ENCODE data around the gene CLDN2.

DNA sequence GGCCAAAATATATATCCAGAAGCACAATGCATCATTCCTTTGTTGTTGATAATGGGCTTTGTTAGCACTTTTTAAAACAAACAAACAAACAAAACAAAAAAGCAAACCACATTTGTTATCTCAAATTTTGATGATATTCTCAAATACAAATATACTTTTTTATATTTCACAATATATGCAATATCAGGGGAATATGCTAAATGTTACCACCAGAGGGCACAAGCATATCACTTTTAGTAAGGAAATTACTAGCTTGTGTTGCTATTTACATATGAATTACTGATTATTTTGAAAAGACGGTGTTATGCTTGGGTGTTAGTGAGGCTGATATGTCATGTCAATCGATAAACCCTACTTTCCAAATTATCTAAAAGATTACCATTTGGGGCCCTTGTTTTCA, 46.1 kb upstream of the CLDN2 start:
- TF ChIP-seq SIN3A (IDR thresholded peaks at IDR 0.05; ENCODE audit: borderline replicate concordance, low read depth, low read length), result no peak
- TF ChIP-seq, protein P1, sequence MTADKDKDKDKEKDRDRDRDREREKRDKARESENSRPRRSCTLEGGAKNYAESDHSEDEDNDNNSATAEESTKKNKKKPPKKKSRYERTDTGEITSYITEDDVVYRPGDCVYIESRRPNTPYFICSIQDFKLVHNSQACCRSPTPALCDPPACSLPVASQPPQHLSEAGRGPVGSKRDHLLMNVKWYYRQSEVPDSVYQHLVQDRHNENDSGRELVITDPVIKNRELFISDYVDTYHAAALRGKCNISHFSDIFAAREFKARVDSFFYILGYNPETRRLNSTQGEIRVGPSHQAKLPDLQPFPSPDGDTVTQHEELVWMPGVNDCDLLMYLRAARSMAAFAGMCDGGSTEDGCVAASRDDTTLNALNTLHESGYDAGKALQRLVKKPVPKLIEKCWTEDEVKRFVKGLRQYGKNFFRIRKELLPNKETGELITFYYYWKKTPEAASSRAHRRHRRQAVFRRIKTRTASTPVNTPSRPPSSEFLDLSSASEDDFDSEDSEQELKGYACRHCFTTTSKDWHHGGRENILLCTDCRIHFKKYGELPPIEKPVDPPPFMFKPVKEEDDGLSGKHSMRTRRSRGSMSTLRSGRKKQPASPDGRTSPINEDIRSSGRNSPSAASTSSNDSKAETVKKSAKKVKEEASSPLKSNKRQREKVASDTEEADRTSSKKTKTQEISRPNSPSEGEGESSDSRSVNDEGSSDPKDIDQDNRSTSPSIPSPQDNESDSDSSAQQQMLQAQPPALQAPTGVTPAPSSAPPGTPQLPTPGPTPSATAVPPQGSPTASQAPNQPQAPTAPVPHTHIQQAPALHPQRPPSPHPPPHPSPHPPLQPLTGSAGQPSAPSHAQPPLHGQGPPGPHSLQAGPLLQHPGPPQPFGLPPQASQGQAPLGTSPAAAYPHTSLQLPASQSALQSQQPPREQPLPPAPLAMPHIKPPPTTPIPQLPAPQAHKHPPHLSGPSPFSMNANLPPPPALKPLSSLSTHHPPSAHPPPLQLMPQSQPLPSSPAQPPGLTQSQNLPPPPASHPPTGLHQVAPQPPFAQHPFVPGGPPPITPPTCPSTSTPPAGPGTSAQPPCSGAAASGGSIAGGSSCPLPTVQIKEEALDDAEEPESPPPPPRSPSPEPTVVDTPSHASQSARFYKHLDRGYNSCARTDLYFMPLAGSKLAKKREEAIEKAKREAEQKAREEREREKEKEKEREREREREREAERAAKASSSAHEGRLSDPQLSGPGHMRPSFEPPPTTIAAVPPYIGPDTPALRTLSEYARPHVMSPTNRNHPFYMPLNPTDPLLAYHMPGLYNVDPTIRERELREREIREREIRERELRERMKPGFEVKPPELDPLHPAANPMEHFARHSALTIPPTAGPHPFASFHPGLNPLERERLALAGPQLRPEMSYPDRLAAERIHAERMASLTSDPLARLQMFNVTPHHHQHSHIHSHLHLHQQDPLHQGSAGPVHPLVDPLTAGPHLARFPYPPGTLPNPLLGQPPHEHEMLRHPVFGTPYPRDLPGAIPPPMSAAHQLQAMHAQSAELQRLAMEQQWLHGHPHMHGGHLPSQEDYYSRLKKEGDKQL (CRISPR knock-in tag; IDR thresholded peaks at IDR 0.05; ENCODE audit: low read depth), result no peak
- TF ChIP-seq, protein P2, sequence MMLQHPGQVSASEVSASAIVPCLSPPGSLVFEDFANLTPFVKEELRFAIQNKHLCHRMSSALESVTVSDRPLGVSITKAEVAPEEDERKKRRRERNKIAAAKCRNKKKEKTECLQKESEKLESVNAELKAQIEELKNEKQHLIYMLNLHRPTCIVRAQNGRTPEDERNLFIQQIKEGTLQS (CRISPR knock-in tag; IDR thresholded peaks at IDR 0.05), result no peak
- no peak for TF ChIP-seq EP300 (IDR thresholded peaks at IDR 0.05; ENCODE audit: low read depth in 2 of 2, low read length in 2 of 2)
- TF ChIP-seq EP300 (CRISPR knock-in tag; IDR thresholded peaks at IDR 0.05; ENCODE audit: borderline replicate concordance), result no peak
- TF ChIP-seq MXI1 (IDR thresholded peaks at IDR 0.05; ENCODE audit: borderline replicate concordance, low read depth, low read length), result no peak
- no peak for TF ChIP-seq GATAD2A (CRISPR knock-in tag; IDR thresholded peaks at IDR 0.05)
- TF ChIP-seq HDAC2 (CRISPR knock-in tag; IDR thresholded peaks at IDR 0.05), result no peak
- TF ChIP-seq ZNF431 (CRISPR knock-in tag; IDR thresholded peaks at IDR 0.05; ENCODE audit: borderline replicate concordance, low read depth), result no peak
- TF ChIP-seq CBX5 (CRISPR knock-in tag; IDR thresholded peaks at IDR 0.05; ENCODE audit: borderline replicate concordance), result no peak
- TF ChIP-seq, protein P3, sequence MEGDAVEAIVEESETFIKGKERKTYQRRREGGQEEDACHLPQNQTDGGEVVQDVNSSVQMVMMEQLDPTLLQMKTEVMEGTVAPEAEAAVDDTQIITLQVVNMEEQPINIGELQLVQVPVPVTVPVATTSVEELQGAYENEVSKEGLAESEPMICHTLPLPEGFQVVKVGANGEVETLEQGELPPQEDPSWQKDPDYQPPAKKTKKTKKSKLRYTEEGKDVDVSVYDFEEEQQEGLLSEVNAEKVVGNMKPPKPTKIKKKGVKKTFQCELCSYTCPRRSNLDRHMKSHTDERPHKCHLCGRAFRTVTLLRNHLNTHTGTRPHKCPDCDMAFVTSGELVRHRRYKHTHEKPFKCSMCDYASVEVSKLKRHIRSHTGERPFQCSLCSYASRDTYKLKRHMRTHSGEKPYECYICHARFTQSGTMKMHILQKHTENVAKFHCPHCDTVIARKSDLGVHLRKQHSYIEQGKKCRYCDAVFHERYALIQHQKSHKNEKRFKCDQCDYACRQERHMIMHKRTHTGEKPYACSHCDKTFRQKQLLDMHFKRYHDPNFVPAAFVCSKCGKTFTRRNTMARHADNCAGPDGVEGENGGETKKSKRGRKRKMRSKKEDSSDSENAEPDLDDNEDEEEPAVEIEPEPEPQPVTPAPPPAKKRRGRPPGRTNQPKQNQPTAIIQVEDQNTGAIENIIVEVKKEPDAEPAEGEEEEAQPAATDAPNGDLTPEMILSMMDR (CRISPR knock-in tag; IDR thresholded peaks at IDR 0.05), result peak; percentile 28

All from HepG2 (cell line).